NCI-H1048 (cell line): Measurements from ENCODE around the gene AKR1A1.
"Not testable (repeated sequence)": the region's sequence is repeated elsewhere in the genome, so short reads cannot be mapped to it uniquely, and the experiment has no call there.

Source experiments
- DNase-seq: peaks from one replicate; lab custom pipeline; 2025; lab: John Stamatoyannopoulos, UW

The AKR1A1 gene

DNA sequence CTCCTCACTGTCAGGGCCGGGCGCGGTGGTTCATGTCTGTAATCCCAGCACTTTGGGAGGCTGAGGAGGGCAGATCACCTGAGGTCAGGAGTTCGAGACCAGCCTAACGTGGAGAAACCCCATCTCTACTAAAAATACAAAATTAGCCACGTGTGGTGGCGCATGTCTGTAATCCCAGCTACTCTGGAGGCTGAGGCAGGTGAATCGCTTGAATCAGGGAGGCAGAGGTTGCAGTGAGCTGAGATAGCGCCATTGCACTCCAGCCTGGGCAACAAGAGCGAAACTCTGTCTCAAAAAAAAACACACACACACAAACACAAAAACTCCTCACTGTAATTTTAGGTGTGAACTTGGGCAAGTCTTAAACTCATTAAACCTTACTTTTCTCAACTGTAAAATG, 26.7 kb upstream of the AKR1A1 start:
- not testable (repeated sequence) for DNase-seq

DNA sequence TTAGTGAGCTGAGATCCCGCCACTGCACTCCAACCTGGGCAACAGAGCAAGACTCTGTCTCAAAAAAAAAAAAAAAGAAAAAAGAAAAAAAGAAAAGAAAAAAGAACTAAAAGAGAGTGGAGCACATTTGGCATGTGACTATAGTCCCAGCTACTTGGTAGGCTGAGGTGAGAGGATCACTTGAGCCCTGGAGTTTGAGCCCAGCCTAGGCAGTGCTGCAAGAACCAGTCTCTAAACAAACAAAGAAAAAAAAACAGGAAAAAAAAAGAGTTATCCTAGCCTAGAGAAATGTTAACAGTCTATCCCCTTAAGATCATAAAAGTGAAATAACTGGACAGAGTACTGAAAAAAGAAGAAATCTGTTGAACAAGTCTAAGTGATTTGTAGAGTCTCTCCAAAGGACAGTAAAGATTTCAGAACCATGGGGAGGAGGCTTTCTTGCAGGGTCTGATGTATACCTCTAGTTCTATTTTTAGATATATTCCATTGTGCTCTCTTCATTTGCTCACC, 24.4 kb upstream of the AKR1A1 start:
- no peak for DNase-seq

DNA sequence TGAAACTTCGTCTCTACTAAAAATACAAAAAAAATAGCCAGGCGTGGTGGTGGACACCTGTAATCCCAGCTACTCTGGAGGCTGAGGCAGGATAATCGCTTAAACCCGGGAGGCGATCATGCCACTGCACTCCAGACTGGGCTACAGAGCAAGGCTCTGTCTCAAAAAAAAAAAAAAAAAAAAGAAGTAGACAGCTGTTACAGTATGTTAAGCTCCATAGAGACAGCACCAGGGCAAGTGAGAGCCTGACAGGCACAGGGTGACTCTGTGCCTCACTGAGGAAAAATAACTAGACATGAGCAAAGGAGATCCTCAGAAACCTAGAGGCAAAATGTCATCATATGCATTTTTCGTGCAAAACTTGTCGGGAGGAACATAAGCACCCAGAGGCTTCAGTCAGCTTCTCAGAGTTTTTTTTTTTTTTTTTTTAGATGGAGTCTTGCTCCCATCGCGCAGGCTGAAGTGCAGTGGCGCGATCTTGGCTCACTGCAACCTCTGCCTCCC, 19.9 kb upstream of the AKR1A1 start:
- no peak for DNase-seq

DNA sequence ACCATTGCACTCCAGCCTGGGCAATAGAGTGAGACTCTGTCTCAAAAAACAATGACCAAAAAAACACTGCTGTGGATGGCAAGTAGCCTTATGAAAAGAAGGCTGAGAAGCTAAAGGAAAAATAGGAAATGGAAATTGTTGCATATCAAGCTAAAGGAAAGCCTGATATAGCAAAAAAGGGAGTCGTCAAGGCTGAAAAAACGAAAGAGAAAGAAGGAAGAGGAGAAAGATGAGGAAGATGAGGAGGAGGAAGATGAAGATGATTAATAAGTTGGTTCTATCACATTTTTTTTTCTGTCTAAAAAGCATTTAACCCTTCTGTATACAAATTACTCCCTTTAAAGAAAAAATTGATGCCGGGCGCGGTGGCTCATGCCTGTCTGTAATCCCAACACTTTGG, 18.8 kb upstream of the AKR1A1 start:
- no peak for DNase-seq

DNA sequence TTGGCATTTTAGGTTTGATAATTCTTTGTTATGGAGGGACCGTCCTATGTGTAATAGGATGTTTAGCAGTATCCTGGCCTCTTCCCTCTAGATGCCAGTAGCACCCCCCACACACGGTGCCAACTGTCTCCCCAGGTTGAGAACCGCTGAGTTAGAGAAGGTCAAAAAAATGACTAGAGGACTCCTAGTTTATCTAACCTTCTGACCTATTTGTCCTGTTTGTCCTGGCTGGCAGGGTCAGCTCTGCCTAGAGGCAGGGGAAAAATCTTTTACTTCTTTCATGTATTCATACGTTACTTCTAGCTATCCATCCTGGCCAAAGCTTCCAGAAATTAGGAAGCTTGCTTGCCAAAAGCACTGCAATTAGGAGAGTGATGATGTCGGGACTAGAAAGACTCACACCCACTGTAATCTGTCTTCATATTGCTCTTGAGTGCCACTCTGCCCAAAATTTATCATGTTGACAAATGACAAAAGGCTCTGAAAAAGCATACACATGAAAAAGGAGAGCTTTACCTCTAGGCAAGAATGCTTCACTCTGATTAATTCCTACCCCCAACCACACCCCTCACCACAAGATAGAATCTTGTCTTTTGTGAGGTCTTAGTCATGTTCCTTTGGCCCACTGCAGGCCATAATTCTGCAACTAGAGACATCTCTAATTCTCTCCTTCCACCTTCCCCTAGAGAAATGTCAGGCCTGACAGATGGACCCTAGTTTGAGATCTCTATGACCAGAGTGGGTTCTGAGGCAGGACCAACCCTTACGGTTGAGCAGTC, 14.4 kb upstream of the AKR1A1 start:
- no peak for DNase-seq

DNA sequence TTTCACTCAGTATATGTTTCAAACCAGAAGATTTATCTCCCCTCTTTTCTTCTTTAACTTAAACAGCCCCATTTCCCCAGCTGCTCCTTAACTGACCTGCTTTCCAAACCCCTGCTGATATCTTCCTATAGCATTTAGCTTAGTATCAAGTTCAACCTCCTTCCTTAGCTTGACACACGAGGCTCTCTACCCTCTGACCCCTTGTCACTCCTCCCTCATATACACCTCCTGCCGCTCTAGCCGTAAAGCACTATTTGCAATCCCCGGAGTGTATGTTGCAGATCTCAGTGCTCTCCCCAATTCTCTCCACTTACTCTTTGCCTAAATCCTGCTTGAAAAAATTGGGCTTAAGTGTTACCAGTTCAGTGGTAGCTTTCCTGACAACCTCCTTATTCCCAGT, 13.7 kb upstream of the AKR1A1 start:
- DNase-seq, result no peak

DNA sequence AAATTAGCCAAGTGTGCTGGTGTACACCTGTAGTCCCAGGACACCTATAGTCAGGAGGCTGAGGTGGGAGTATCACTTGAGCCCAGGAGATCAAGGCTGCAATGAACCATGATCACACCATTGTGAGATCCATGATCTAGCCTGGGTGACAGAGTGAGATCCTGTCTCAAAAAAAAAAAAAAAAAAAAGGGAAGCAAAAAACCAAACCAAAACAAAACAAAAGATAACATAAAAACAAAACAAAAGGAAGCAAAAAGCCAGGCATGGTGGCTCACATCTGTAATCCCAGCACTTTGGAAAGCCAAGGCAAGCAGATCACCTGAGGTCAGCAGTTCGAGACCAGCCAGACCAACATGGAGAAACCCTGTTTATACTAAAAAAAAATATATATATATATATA, 9.4 kb upstream of the AKR1A1 start:
- DNase-seq, result no peak

DNA sequence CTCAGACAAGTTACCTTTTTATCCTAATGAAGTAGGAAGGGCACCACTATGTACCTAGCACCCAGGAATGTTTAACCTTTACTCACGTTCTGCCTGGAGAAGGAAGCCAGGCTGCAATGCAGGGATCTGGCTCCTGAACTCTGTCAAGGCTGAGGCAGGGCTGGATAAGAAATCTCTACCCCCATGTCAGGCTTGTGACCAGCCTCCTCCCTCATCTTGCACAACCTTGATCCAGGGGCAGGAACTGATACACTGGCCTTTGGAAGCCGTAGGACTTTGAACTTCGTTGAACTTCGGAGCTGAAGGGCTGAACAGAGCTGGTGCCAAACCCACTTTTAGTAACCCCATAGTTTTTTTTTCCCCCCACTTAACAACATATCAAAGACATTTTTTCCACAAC, 8.0 kb upstream of the AKR1A1 start:
- no peak for DNase-seq

DNA sequence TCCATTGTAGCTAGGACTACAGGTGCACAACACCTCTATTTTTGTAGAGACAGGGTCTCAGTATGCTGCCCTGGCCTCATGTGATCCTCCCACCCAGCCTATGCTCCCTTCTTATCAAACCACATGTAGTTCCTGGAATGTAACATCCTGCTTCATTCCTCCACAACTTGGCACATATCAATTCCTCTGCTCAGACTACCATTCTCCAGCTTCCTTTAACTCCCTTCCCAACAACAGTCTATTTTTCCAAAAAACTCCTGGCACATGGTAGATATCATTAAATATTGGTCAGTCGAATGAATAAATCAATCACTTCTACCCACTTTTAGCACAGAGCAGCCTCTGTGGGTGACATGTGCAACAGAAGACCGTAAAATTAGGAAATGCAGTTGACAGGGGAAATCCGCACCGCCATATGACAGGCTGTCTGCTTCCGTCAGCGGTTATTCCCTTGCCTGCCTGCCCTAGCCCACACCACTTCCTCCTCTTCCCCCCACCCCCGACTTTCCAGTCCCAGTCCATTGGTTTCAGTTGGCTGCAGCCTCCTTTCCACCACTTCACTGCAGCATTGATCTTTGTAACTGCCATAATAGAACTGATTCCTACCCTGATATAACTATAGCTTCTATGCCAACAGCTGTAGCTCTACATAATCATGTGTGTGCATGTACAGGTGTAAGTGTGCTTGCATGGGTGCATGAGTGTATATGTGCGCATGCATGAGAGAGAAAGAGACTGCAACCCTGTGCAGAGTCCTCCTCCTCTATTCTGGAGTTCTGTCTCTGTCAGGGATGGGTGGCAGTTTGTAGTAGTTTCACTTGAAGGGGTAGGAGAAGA, 6.8 kb upstream of the AKR1A1 start:
- no peak for DNase-seq

DNA sequence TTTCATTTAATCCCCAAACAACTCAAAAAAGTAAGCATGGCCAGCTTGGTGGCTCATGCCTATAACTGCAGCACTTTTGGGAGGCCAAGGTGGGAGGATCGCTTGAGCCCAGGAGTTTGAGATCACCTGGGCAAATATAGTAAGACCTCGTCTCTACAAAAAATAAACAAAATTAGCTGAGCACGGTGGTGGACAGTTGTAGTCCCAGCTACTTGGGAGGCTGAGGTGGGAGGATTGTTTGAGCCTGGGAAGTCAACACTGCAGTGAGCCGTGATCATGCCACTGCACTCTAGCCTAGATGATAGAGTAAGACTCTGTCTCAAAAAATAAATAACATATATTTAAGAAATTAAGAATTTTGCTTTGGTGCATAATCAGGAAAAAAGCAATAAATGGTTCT, 6.1 kb upstream of the AKR1A1 start:
- no peak for DNase-seq

DNA sequence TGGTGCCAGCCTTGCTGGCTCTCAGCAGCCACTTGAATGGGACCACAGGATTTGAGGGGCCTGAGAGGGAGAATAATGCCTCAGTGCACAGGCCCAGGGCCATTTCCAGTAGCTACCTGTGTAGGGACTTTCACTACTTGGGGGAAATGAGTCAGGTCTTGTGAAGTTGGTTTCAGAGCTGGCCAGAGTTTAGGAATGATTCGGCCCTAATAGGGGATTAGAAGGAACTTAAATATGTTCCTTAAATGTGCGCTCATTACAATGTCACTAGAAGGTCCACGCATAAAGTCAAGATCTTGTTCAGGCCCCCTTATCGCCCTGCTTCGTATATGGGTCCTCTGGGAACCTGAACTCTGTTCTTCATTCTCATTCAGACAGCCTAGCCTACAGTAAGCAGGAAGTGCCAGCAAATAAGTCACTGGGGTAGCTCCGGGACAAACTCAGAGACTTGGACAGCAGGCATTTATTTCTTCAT, 5.6 kb upstream of the AKR1A1 start:
- DNase-seq, result no peak

DNA sequence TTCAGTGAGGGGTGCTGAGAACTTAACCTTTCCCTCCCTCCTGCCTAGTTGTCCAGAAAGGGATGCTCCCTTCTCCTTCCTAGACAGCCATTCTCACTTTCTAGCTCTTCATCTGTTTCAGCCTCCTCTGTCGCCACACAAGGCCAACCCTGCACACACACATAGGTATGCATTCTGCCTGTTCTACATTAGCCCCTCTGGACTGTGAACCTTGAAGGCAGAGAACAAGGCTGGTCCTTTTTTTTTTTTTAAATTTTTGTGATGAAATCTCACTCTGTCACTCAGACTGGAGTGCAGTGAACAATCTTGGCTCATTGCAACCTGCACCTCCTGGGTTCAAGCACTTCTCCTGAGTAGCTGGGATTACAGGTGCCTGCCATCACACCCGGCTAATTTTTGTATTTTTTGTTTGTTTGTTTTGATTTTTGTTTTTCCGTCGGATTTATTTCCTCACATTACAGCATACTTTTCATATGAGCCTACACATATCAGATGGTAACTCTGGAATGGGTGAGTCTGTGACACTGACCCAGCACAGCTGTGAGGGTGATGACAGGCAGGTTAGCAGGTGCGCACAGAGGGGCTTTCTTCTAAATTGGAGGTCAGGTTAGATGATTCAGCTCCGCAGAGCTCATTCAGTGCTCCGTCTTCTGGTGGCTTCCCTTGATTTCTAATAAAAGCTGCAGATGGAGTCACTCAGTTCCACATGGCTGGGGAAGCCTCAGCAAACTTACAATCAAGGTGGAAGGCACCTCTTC, 4.9 kb upstream of the AKR1A1 start:
- DNase-seq, result no peak

DNA sequence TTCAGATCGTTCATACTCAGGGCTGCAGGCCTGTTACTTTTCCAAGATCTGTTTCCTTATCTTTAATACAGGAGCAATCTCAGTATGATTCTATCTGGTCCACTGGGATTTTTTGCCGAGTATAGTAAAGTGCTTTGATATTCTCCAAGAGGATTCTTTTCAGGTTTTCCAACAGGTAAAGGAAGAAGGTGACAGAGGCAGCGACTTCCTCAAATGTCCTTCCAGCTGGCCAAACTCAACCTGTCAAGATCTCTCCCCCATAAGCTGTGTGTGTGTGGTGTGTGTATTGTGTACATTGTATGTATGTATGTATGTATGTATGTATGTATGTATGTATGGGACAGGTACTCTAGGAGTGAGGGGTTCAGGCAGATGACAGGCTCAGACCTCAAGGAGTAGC, 1.1 kb downstream of the AKR1A1 start:
- DNase-seq, result no peak

DNA sequence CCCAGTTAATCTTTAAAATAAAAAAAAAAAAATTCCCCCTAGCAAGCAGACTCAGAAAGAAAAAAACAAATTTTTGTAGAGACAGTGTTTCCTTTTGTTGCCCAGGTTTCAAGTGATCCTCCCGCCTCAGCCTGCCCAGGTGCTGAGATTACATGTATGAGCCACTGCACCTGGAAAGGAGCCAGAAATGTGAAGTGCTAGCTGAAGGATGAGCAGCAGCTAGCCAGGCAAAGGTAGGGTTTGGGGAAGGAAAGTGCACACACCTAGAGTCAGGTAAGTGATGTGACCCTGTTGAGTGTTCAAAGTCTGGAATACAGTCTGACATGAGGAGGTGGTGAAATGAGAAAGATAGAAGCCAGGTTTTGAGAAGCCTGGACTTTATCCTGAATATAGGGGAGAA, 1.7 kb downstream of the AKR1A1 start:
- no peak for DNase-seq

DNA sequence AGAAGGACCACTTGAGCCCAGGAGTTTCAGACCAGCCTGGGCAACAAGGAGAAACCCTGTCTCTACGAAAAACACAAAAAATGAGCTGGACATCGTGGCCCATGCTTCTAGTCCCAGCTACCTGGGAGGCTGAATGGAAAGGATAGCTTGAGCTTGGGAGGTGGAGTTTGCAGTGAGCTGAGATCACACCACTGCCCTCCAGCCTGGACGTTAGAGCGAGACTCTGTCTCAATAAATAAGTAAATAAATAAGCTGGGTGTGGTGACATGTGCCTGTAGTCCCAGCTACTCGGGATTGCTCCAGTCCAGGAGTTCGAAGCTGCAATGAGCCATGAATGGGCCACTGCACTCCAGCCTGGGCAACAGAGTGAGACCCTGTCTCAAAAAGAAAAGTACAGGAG, 3.6 kb downstream of the AKR1A1 start:
- DNase-seq, result no peak

DNA sequence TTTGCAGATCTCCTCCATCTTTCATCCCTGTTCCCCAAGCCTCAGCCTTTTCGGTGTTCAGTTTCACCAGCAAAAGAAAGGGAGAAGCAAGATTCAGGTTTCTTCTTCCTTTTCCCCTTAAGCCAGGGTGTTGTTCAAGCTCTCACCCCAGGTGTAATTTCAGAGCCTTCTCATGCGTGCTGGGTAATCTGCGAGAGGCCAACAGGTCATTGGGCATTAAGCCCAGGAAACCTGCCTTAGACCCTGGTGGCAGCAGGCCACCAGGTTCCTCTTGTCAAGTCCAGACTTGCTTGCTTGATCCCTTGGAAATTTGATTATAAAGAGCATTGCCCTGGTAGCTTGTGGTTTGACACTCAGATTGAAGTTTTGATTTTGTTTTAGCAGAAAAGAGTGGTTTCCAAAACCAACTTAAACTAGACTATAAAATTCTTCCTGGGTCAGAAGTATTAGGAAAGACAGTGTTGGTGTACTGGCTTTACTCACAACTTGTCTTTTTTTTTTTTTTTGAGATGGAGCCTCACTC, 6.9 kb downstream of the AKR1A1 start:
- no peak for DNase-seq

DNA sequence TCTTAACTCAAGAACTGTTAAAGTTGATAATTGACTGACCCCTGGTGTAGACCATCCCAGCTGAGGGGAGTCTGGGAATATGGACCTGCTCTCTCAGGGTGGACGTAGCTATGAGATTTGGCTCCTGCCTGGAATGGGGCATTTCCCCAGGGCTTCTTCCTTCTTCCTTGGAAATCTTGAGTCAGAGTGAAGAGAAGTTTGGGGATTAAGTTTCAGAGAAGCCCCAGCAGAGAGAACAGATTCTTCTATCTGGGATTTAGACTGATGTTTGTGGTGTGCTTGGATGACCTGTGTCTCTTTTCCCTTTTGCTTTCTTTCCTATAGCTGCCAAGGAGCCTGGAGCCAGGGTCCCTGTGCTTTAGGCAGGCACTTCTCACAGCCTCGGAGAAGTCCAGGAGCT, 13.2 kb downstream of the AKR1A1 start:
- DNase-seq, result no peak

DNA sequence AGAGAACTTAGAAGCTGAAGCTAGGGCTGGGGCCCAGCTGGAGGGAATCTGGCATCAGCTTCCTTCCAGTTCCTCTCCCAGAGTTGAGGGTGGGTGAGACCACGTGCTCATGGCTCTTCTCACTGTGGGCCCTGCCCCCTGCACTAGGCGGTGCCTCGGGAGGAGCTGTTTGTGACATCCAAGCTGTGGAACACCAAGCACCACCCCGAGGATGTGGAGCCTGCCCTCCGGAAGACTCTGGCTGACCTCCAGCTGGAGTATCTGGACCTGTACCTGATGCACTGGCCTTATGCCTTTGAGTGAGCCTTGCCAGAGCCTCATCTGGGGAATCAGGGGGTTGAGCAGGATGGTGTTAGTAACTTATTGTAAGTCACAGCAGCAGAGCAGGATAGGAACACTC, 16.1 kb downstream of the AKR1A1 start:
- no peak for DNase-seq

DNA sequence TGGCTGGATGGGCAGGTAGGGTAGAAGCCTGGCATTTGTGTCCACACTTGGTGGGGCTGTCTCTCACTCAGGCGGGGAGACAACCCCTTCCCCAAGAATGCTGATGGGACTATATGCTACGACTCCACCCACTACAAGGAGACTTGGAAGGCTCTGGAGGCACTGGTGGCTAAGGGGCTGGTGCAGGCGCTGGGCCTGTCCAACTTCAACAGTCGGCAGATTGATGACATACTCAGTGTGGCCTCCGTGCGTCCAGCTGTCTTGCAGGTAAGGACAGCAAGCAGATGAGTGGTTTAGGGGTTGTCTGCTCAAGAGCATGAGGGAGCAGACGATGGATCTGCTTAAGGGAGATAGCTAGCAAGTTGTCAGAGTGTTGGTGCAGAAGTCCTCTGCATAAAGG, 17.3 kb downstream of the AKR1A1 start:
- DNase-seq, result no peak

DNA sequence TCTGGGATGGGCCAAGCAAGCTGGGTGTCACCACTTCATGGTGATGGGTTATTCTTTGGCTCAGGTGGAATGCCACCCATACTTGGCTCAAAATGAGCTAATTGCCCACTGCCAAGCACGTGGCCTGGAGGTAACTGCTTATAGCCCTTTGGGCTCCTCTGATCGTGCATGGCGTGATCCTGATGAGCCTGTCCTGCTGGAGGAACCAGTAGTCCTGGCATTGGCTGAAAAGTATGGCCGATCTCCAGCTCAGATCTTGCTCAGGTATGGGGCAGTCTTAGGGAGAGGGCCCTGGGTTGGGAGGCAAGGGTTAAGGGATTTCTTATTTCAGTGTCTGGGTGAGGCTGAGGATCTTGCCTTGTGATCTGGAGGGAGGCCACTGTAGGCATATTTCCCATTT, 17.8 kb downstream of the AKR1A1 start:
- DNase-seq, result no peak

DNA sequence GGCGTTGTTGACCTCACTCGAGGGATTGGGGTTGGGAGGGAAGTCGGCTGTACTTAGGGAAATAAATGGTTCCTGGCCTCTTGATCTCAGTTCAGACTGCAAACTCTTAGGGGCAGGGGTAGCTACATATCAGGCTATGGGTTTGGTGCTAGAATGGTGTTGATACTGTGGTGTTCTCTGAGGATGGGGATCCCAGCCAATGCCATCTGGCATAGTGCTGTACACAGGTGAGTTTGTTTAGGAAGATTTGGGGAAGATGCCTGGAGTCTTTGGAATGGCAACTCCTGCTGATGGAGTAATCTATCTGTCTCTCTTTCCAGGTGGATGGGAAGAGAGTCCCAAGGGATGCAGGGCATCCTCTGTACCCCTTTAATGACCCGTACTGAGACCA, 18.9 kb downstream of the AKR1A1 start:
- no peak for DNase-seq

DNA sequence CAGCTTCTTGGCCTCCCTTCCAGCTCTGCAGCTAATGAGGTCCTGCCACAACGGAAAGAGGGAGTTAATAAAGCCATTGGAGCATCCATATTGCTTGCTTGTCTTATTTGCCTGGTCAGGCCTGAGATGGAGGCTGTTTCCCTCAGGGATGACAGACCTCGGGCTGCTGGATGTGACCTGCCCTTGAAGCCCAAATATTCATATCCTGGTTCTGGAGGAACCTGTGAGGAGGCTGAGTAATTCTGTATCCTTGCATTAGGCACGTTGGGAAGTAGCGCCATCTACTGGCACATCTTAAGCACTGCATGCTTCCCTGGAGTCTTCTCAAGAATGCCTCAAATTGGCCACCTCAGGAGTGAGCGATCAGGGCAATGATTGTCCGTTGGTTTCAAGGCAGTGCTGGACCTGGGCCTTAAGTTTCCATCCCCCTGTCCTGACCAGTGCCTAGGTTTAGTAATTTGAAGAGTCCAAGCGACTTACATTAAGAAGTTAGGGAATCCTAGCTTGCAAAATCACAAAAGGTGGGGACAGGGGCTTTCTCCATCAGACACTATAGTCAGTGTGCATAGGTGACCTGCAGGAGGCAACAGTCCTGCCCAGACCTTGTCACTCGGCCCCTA, 19.4 kb downstream of the AKR1A1 start:
- no peak for DNase-seq
